Endothelial cell of umbilical vein (primary cell): Measurements from ENCODE around the gene LRRN1. TPM values are rescaled to one million over a fixed set of nuclear protein-coding genes. Genes with fewer than 3 reads are reported as not detected.

Source experiments
- BruUV-seq: library from RNA; stranded (reverse); fragments of 400-500 nt; replicated peaks from 2 replicates; lab custom pipeline; 2021; lab: Mats Ljungman, UMichigan
- CTCF ChIA-PET: fragments of 300-600, 350-600 bp; sonication (Branson Sonifier 250); formaldehyde crosslinking; loops from one replicate; lab custom pipeline; 2021; ENCODE audit warnings: antibody characterized with exemption, inconsistent platforms; lab: Charles Lee
- POLR2A ChIA-PET: fragments of 300-600, 350-600 bp; sonication (Branson Sonifier 250); formaldehyde crosslinking; loops from one replicate; lab custom pipeline; 2021; ENCODE audit warnings: antibody characterized with exemption, inconsistent platforms; lab: Charles Lee
- DNase-seq: peaks from one replicate; pipeline ENCODE4 v3.0.0-alpha.2; 2011; ENCODE audit warnings: low read depth, low spot score
- FAIRE-seq: peaks from 2 replicates; lab custom pipeline; 2011; peaks lifted over from hg19 to GRCh38; lab: Jason Lieb, UNC
- H2AFZ ChIP-seq: 2 replicates; pipeline ENCODE4 v1.6.0; 2012; ENCODE audit warnings: low read depth, low read length, control low read depth, inconsistent platforms
- H3K27ac ChIP-seq: 2 replicates; pipeline ENCODE4 v1.5.1; 2011; ENCODE audit warnings: low read depth, mild to moderate bottlenecking, control low read depth, low read length, moderate library complexity; ENCODE audit not compliant: insufficient read depth
- H3K27me3 ChIP-seq, 2 experiments: 2 replicates each; pipeline versions ENCODE4 v1.6.0 to v1.6.1; 2011; ENCODE audit warnings: low read length in 2 of 2, mixed read lengths in 1 of 2; ENCODE audit not compliant: control insufficient read depth in 2 of 2, insufficient read depth in 2 of 2
- H3K36me3 ChIP-seq, 2 experiments: 2 replicates in 1 of 2; 3 replicates in 1 of 2; pipeline ENCODE4 v1.5.1; 2011; ENCODE audit warnings: low read length in 2 of 2, mild to moderate bottlenecking in 1 of 2, moderate library complexity in 1 of 2; ENCODE audit not compliant: control insufficient read depth in 2 of 2, insufficient read depth in 2 of 2; ENCODE audit errors: extremely low read depth in 1 of 2
- H3K4me1 ChIP-seq: 3 replicates; pipeline ENCODE4 v1.5.1; 2011; ENCODE audit warnings: mild to moderate bottlenecking, low read length; ENCODE audit not compliant: control insufficient read depth, insufficient read depth; ENCODE audit errors: extremely low read depth
- H3K4me2 ChIP-seq: 2 replicates; pipeline ENCODE4 v1.6.1; 2011; ENCODE audit warnings: low read length, control low read depth, mixed read lengths; ENCODE audit not compliant: insufficient read depth
- H3K4me3 ChIP-seq, 3 experiments: fragments of 200-600 bp in 1 of 3; sonication (generic), shearing (Covaris generic) in 1 of 3; replicated peaks in 1 of 3; 2 replicates each; pipeline ENCODE4 v1.5.1; 2011 to 2016; ENCODE audit warnings: control low read depth in 3 of 3, low read length in 3 of 3, mild to moderate bottlenecking in 2 of 3, inconsistent platforms in 1 of 3, low read depth in 1 of 3, moderate library complexity in 1 of 3; ENCODE audit not compliant: insufficient read depth in 1 of 3
- H3K79me2 ChIP-seq: 2 replicates; pipeline ENCODE4 v1.6.0; 2012; ENCODE audit warnings: low read length, inconsistent platforms; ENCODE audit not compliant: control insufficient read depth, insufficient read depth
- H3K9ac ChIP-seq: replicated peaks from 2 replicates; pipeline ENCODE3; 2011; ENCODE audit warnings: low read length, control low read depth; ENCODE audit not compliant: insufficient read depth; ENCODE audit errors: extremely low read depth
- H3K9me1 ChIP-seq: replicated peaks from 3 replicates; pipeline ENCODE4 v1.6.0; 2011; ENCODE audit warnings: mild to moderate bottlenecking, low read length; ENCODE audit not compliant: control insufficient read depth, insufficient read depth; ENCODE audit errors: extremely low read depth
- H3K9me3 ChIP-seq: replicated peaks from 2 replicates; pipeline ENCODE4 v1.5.1; 2012; ENCODE audit warnings: low read length, inconsistent platforms; ENCODE audit not compliant: control insufficient read depth, insufficient read depth
- H4K20me1 ChIP-seq: replicated peaks from 2 replicates; pipeline ENCODE3; 2011; ENCODE audit warnings: mild to moderate bottlenecking, low read length; ENCODE audit not compliant: control insufficient read depth, insufficient read depth; ENCODE audit errors: extremely low read depth
- CTCF ChIP-seq, 2 donors: IDR thresholded peaks; 1 replicate in 1 of 2; 2 replicates in 1 of 2; pipeline ENCODE4 v1.5.1; 2011; ENCODE audit warnings: low read length in 2 of 2, mild to moderate bottlenecking in 2 of 2, moderate library complexity in 2 of 2, control low read depth in 1 of 2, inconsistent platforms in 1 of 2, low read depth in 1 of 2; ENCODE audit not compliant: insufficient read depth in 1 of 2; ENCODE audit errors: extremely low read depth in 1 of 2
- EZH2 ChIP-seq: IDR thresholded peaks from 2 replicates; pipeline ENCODE4 v1.6.1; 2012; ENCODE audit warnings: borderline replicate concordance, low read depth, mild to moderate bottlenecking, moderate library complexity, low read length, inconsistent platforms; ENCODE audit not compliant: severe bottlenecking
- FOS ChIP-seq: IDR thresholded peaks from 2 replicates; pipeline ENCODE4 v1.6.1; 2011; ENCODE audit warnings: mild to moderate bottlenecking, low read length, moderate library complexity, borderline replicate concordance; ENCODE audit not compliant: insufficient read depth
- GATA2 ChIP-seq: IDR thresholded peaks from 2 replicates; pipeline ENCODE4 v1.7.0; 2011; ENCODE audit warnings: low read depth, mild to moderate bottlenecking, moderate library complexity, mixed read lengths, low read length; ENCODE audit not compliant: insufficient read length, insufficient read depth
- JUN ChIP-seq: IDR thresholded peaks from 2 replicates; pipeline ENCODE4 v1.6.1; 2011; ENCODE audit warnings: borderline replicate concordance, low read depth; ENCODE audit not compliant: insufficient read length, insufficient read depth
- MAX ChIP-seq: IDR thresholded peaks from 2 replicates; pipeline ENCODE4 v1.6.1; 2011; ENCODE audit not compliant: insufficient read depth, insufficient read length
- POLR2A ChIP-seq: IDR thresholded peaks from 2 replicates; pipeline ENCODE4 v1.6.1; 2012; ENCODE audit warnings: low read depth, mild to moderate bottlenecking, control low read depth, low read length
- POLR2AphosphoS5 ChIP-seq: IDR thresholded peaks from 2 replicates; pipeline ENCODE4 v1.6.1; 2012; ENCODE audit warnings: low read depth, mild to moderate bottlenecking, control low read depth, low read length, moderate library complexity; ENCODE audit not compliant: insufficient read depth
- dilution Hi-C: fragments of 300-500 bp; cut with MboI; formaldehyde crosslinking; loops from one replicate; pipeline ENCODE4 v1.15.0; 2019; ENCODE audit warnings: low sequenced_read_pairs; ENCODE audit not compliant: extremely low pct_ligation_motif_present
- intact Hi-C: fragments of 100-400 bp; cut with micrococcal nuclease; formaldehyde crosslinking; loops from one replicate; pipeline ENCODE4 v1.10.0; 2022
- polyA plus RNA-seq, 4 experiments: library from polyadenylated mRNA; depleted of rRNA in 3 of 4; stranded (reverse) in 3 of 4; unstranded in 1 of 4; fragments of >200 nt; gene quantifications; 2 replicates each; pipeline versions ENCODE4 v1.2.1 to v1.2.3, GENCODE V29; 2011 to 2012; ENCODE audit warnings: missing spikeins in 1 of 4
- total RNA-seq: library from RNA; stranded (reverse); gene quantifications from 2 replicates; pipeline ENCODE4 v1.2.3, GENCODE V29; 2021

The LRRN1 gene
- total and polyA plus RNA-seq, 2 donors (not counting 3 experiments of a cell fraction or from before 2014, with no cell fraction given) = 0.04 TPM; not detected in 1

GRCh38 chr3:3893590-3893989 lies 94.4 kb downstream of the LRRN1 start:
- Histone ChIP-seq H3K27ac (no peak overlapping the region), H3K79me2 (no peaks in the 10 kb centered on the region), H4K20me1 (no peaks in the 10 kb centered on the region), H3K36me3 (no peaks in the 10 kb centered on the region), H3K9ac (no peak overlapping the region), H3K9me3 (peaks cover 2% of the 10 kb centered on the region), H3K4me2 (no peak overlapping the region), H2AFZ (no peak overlapping the region), H3K4me1 (no peaks in the 10 kb centered on the region), H3K27me3 (no peaks in the 10 kb centered on the region), H3K9me1 (no peaks in the 10 kb centered on the region), H3K4me3 (no peak overlapping the region)
- ChIA-PET CTCF (no interaction called here), POLR2A (no interaction called here)
- BruUV-seq = no TSS peak
- dilution Hi-C loops = no loop called here
- DNase-seq (no peak), FAIRE-seq (no peak)
- intact Hi-C loops = no loop called here
- TF ChIP-seq CTCF (IDR thresholded peaks at IDR 0.05; ENCODE audit: extremely low read depth in 1 of 2, insufficient read depth in 1 of 2, low read depth in 1 of 2, low read length in 2 of 2) (no peak), EZH2 (no peak), JUN (no peak), FOS (no peak), POLR2AphosphoS5 (no peak), POLR2A (no peak), GATA2 (no peak), MAX (no peak)
